GM12878 (cell line): Measurements from ENCODE around the gene TNFAIP8L1. TPM values are rescaled to one million over a fixed set of nuclear protein-coding genes. Genes with fewer than 3 reads are reported as not detected.

Source experiments
- ATAC-seq: fragments of 200-7000 bp; cut with Tn5 transposase; 3 replicates; pipeline ENCODE4 v1.9.1; 2020; ENCODE audit warnings: mild to moderate bottlenecking, moderate library complexity
- Bru-seq: library from RNA; stranded (reverse); fragments of 400-500 nt; gene quantifications from one replicate; lab custom pipeline; 2021; lab: Mats Ljungman, UMichigan
- BruChase-seq, 2 experiments: library from RNA; stranded (reverse); fragments of 400-500 nt; gene quantifications; one replicate each; lab custom pipeline; 2021; lab: Mats Ljungman, UMichigan
- BruUV-seq: library from RNA; stranded (reverse); fragments of 400-500 nt; replicated peaks from 2 replicates; lab custom pipeline; 2021; lab: Mats Ljungman, UMichigan
- CTCF ChIA-PET: fragments of 300-600 bp; sonication (Branson Sonifier 250); formaldehyde crosslinking; extraction: SDS; loops from one replicate; lab custom pipeline; 2021; ENCODE audit warnings: inconsistent platforms; lab: Yijun Ruan, JAX
- POLR2A ChIA-PET: fragments of 350-600 bp; formaldehyde crosslinking; extraction: SDS; loops from one replicate; lab custom pipeline; 2021; ENCODE audit warnings: inconsistent platforms; lab: Charles Lee
- RAD21 ChIA-PET: fragments of 300-600 bp; sonication (Branson Sonifier 250); formaldehyde crosslinking; loops from one replicate; lab custom pipeline; 2023; ENCODE audit warnings: antibody characterized with exemption; ENCODE audit not compliant: unreplicated experiment; lab: Charles Lee
- SMC1A ChIA-PET: fragments of 300-600 bp; sonication (Branson Sonifier 250); formaldehyde crosslinking; loops from one replicate; lab custom pipeline; 2023; ENCODE audit not compliant: unreplicated experiment, uncharacterized antibody; lab: Charles Lee
- DNase-seq: peaks from one replicate; pipeline ENCODE4 v3.0.0-alpha.2; 2011; ENCODE audit warnings: low read depth, low spot score
- FAIRE-seq: peaks from 3 replicates; lab custom pipeline; 2011; peaks lifted over from hg19 to GRCh38; lab: Jason Lieb, UNC
- H2AFZ ChIP-seq: 2 replicates; pipeline ENCODE4 v1.6.0; 2011; ENCODE audit warnings: low read depth, low read length, control low read depth; ENCODE audit not compliant: control insufficient read depth
- H3K27ac ChIP-seq: 2 replicates; pipeline ENCODE4 v1.5.1; 2011; ENCODE audit warnings: control low read depth; ENCODE audit not compliant: control insufficient read depth, insufficient read depth
- H3K27me3 ChIP-seq, 2 experiments: replicated peaks in 1 of 2; 2 replicates each; pipeline versions ENCODE4 v1.6.0 to v1.6.1; 2011; ENCODE audit warnings: low read length in 1 of 2; ENCODE audit not compliant: control insufficient read depth in 2 of 2, insufficient read depth in 2 of 2
- H3K36me3 ChIP-seq, 2 experiments: 2 replicates each; pipeline ENCODE4 v1.5.1; 2011; ENCODE audit warnings: low read length in 1 of 2; ENCODE audit not compliant: control insufficient read depth in 2 of 2, insufficient read depth in 2 of 2
- H3K4me1 ChIP-seq: 2 replicates; pipeline ENCODE4 v1.6.1; 2011; ENCODE audit warnings: mild to moderate bottlenecking, low read length, moderate library complexity, mixed read lengths; ENCODE audit not compliant: control insufficient read depth, insufficient read depth
- H3K4me2 ChIP-seq: 2 replicates; pipeline ENCODE4 v1.6.0; 2011; ENCODE audit warnings: control low read depth; ENCODE audit not compliant: control insufficient read depth, insufficient read depth
- H3K4me3 ChIP-seq: fragments of 200-600 bp; sonication (generic); 2 replicates; pipeline ENCODE4 v1.5.1; 2016
- H3K79me2 ChIP-seq: 2 replicates; pipeline ENCODE4 v1.6.0; 2011; ENCODE audit warnings: low read length; ENCODE audit not compliant: control insufficient read depth, insufficient read depth
- H3K9ac ChIP-seq: 2 replicates; pipeline ENCODE4 v1.8.0; 2011; ENCODE audit warnings: low read length, control low read depth, mixed read lengths; ENCODE audit not compliant: control insufficient read depth, insufficient read depth
- H3K9me3 ChIP-seq: replicated peaks from 3 replicates; pipeline ENCODE4 v1.5.1; 2011; ENCODE audit warnings: mild to moderate bottlenecking, low read length; ENCODE audit not compliant: control insufficient read depth, insufficient read depth
- H4K20me1 ChIP-seq: 2 replicates; pipeline ENCODE4 v1.6.0; 2011; ENCODE audit not compliant: control insufficient read depth, insufficient read depth
- BACH1 ChIP-seq: fragments of 450-650 bp; IDR thresholded peaks from 2 replicates; pipeline ENCODE4 v1.6.1; 2017; ENCODE audit warnings: mild to moderate bottlenecking, borderline replicate concordance
- CBFB ChIP-seq: IDR thresholded peaks from 2 replicates; pipeline ENCODE4 v1.6.1; 2016; ENCODE audit warnings: antibody characterized with exemption, low read depth
- CHD4 ChIP-seq: fragments of 200-600 bp; sonication (generic); IDR thresholded peaks from 2 replicates; pipeline ENCODE4 v1.6.1; 2016; ENCODE audit warnings: mild to moderate bottlenecking
- CREB1 ChIP-seq: IDR thresholded peaks from 2 replicates; pipeline ENCODE4 v1.6.1; 2012; ENCODE audit warnings: low read depth, mild to moderate bottlenecking, inconsistent platforms
- EGR1 ChIP-seq, 2 experiments: IDR thresholded peaks; 1 replicate in 1 of 2; 2 replicates in 1 of 2; pipeline ENCODE4 v1.6.1; 2011 to 2012; ENCODE audit warnings: low read depth in 2 of 2, low read length in 2 of 2, borderline replicate concordance in 1 of 2, mild to moderate bottlenecking in 1 of 2, moderate library complexity in 1 of 2
- IRF4 ChIP-seq: IDR thresholded peaks from 2 replicates; pipeline ENCODE4 v1.6.1; 2011; ENCODE audit warnings: low read depth, low read length
- KDM1A ChIP-seq: fragments of 200-600 bp; sonication (generic); IDR thresholded peaks from 2 replicates; pipeline ENCODE4 v1.6.1; 2016; ENCODE audit warnings: borderline replicate concordance
- NFXL1 ChIP-seq: fragments of 450-650 bp; IDR thresholded peaks from 2 replicates; pipeline ENCODE4 v1.6.1; 2017; ENCODE audit warnings: antibody characterized with exemption, mild to moderate bottlenecking, borderline replicate concordance
- POLR2A ChIP-seq: IDR thresholded peaks from 2 replicates; pipeline ENCODE4 v1.6.1; 2011; ENCODE audit warnings: low read depth, mild to moderate bottlenecking, low read length
- POLR2AphosphoS5 ChIP-seq: IDR thresholded peaks from 2 replicates; pipeline ENCODE4 v1.6.1; 2011; ENCODE audit warnings: mild to moderate bottlenecking, low read length, inconsistent platforms
- RB1 ChIP-seq: fragments of 450-650 bp; formaldehyde crosslinking; IDR thresholded peaks from 2 replicates; pipeline ENCODE4 v1.6.1; 2017; ENCODE audit warnings: mild to moderate bottlenecking, borderline replicate concordance
- RUNX3 ChIP-seq: IDR thresholded peaks from 2 replicates; pipeline ENCODE4 v1.6.1; 2012; ENCODE audit warnings: low read length, inconsistent platforms
- SPI1 ChIP-seq: IDR thresholded peaks from 2 replicates; pipeline ENCODE4 v1.6.1; 2011; ENCODE audit warnings: low read depth, mild to moderate bottlenecking, low read length, moderate library complexity, borderline replicate concordance; ENCODE audit not compliant: insufficient read depth
- ZSCAN29 ChIP-seq: fragments of 450-650 bp; IDR thresholded peaks from 2 replicates; pipeline ENCODE4 v1.6.1; 2017; ENCODE audit warnings: mild to moderate bottlenecking, moderate library complexity
- WGBS: methylation state at CpG from one replicate; pipeline ENCODE4 v1.1.6; 2016; ENCODE audit warnings: low lambda C conversion rate; ENCODE audit not compliant: insufficient replicate concordance, insufficient coverage; ENCODE audit errors: missing lambda C conversion rate; 5-methylcytosine and 5-hydroxymethylcytosine counted together
- in situ Hi-C: fragments of 300-500 bp; cut with MboI; formaldehyde crosslinking; loops from 9 replicates; pipeline ENCODE4 v1.14.3; 2018; ENCODE audit warnings: mixed read lengths
- intact Hi-C: fragments of 100-400 bp; cut with micrococcal nuclease; formaldehyde crosslinking; loops from one replicate; pipeline ENCODE4 v1.14.2; 2022; ENCODE audit not compliant: unreplicated experiment
- long read RNA-seq, 2 experiments: library from polyadenylated mRNA; unstranded; transcript quantifications; one replicate each; pipeline ENCODE4 v2.0.0, GENCODE V29; 2019 to 2020
- polyA minus RNA-seq, 3 experiments: library from RNA; depleted of rRNA, polyadenylated mRNA; stranded (reverse); fragments of >200 nt; gene quantifications; 2 replicates each; pipeline ENCODE4 v1.2.3, GENCODE V29; 2011
- polyA plus RNA-seq, 11 experiments: library from polyadenylated mRNA; depleted of rRNA in 4 of 11; unstranded in 6 of 11; stranded (reverse) in 5 of 11; fragments of >200 nt; fragmentation: Nextera tagmentation in 4 of 11; fragmentation: Illumina TruSeq in 1 of 11; extraction: Ambion mirVana in 4 of 11; extraction: Trizol in 1 of 11; gene quantifications; 1 replicate in 1 of 11; 2 replicates in 10 of 11; pipeline versions ENCODE4 v1.2.1 to v1.2.3, GENCODE V29; 2011 to 2016; ENCODE audit warnings: inconsistent platforms in 2 of 11, missing spikeins in 2 of 11, low read depth in 1 of 11
- total RNA-seq, 4 experiments: library from RNA; depleted of rRNA in 3 of 4; stranded (reverse); fragments of >200 nt in 3 of 4; fragmentation: Illumina TruSeq in 1 of 4; extraction: Trizol in 1 of 4; gene quantifications; 2 replicates each; pipeline versions ENCODE4 v1.2.1 to v1.2.3, GENCODE V29; 2013 to 2021
- TF ChIP-seq, protein P1 (sequence below): fragments of 450-650 bp; IDR thresholded peaks from 2 replicates; pipeline ENCODE4 v1.6.1; 2018; ENCODE audit warnings: mild to moderate bottlenecking, low read depth, moderate library complexity; ENCODE audit not compliant: partially characterized antibody
- TF ChIP-seq, protein P2 (sequence below): IDR thresholded peaks from 2 replicates; pipeline ENCODE4 v1.6.1; 2012; ENCODE audit warnings: low read depth, low read length, improper control_type of control experiment

The TNFAIP8L1 gene
- 17.9 and 19.3 TPM in 2 replicates for total RNA-seq (2013; cell fraction: nucleolus; rRNA removed)
- total RNA-seq (2014; rRNA removed) (5.0 TPM in 2 replicates), total RNA-seq (2014; rRNA removed; fragmentation: Illumina TruSeq; extraction: Trizol) (8.3 and 8.7 TPM in 2 replicates), total RNA-seq (2021) (12.7 and 14.3 TPM in 2 replicates), polyA plus RNA-seq (2011; rRNA removed) (7.6 and 9.0 TPM in 2 replicates), polyA plus RNA-seq (2014; fragmentation: Illumina TruSeq; extraction: Trizol) (4.6 and 8.6 TPM in 2 replicates), polyA plus RNA-seq (2014; fragmentation: Nextera tagmentation; extraction: Ambion mirVana) (1 to 10 TPM in 1 of 2 experiments, under 1 TPM in 1; 0.93 to 2.4 TPM), polyA plus RNA-seq (2014; rRNA removed) (12.4 and 13.1 TPM in 2 replicates), polyA plus RNA-seq (2016; fragmentation: Nextera tagmentation; extraction: Ambion mirVana) (1 to 10 TPM; 8.3 to 9.2 TPM), polyA minus RNA-seq (2011; rRNA and poly(A)+ RNA removed) (6.7 and 13.4 TPM in 2 replicates), Bru-seq, nascent RNA (percentile 60 among the genes with signal in this experiment), BruChase-seq, experiment 1, labeled RNA remaining after a 6-hour chase (percentile 66 among the genes with signal in this experiment), BruChase-seq, experiment 2, labeled RNA remaining after a 2-hour chase (percentile 68 among the genes with signal in this experiment)
- polyA plus RNA-seq (2011; ENCODE audit: low read depth): 4.5 TPM
- polyA plus RNA-seq (2011; cell fraction: cytosol; rRNA removed): 14.0 and 14.6 TPM in 2 replicates
- polyA plus RNA-seq (2011; cell fraction: nucleus; rRNA removed): 4.2 and 6.9 TPM in 2 replicates
- 7.7 and 9.0 TPM in 2 replicates for polyA plus RNA-seq (2012)
- polyA minus RNA-seq (2011; cell fraction: cytosol; rRNA and poly(A)+ RNA removed): 5.9 and 6.3 TPM in 2 replicates
- 4.1 and 6.6 TPM in 2 replicates for polyA minus RNA-seq (2011; cell fraction: nucleus; rRNA and poly(A)+ RNA removed)
- long read RNA-seq, experiment 1, partial matches to known transcripts: 0 of 4 reads
- long read RNA-seq, experiment 1, other reads (novel, unspliced or antisense): 1 of 4 reads
- long read RNA-seq, experiment 2, partial matches to known transcripts: 0 of 2 reads
- long read RNA-seq, experiment 2, other reads (novel, unspliced or antisense): 1 of 2 reads

DNA sequence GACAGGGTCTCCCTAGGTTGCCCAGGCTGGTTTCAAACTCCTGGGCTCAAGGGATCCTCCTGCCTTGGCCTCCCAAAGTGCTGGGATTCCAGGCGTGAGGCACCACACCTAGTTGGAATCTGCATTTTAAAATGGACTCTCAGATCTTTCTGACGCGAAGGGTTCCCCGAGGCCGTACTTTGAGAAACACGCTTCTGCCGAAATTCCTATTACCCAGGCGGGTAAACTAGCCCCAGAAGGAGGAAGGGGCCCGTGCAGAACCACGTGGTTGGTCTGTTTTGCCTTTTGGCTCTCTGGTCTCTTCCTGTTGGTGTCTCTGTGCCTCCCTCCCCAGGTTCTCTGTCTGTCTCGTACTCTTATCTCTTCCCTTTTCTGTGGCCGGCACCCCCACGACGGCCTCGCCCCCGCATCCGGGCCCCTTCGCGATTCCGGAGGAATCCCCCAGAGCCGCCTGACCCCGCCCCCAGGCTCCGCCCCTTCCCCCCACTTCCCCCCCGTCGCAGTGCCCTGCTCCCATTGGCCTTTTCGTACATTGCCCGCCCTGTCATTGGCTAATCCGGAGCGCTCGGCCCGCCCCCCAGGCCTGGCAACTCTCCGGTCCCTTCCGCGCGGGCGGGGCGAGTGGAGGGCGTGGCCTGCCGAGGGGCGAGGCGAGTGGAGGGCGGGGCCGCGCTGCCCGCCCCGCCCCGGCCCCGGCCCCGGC is at the start of gene TNFAIP8L1:
TSS of gene TNFAIP8L1 (plus strand) at position 689 of the 703 bp plus-strand sequence. CDS start 12,354 bp downstream, outside the sequence.
- peak within 1 kb of the TSS; percentile 99 for H3K4me3 ChIP-seq
- ChIA-PET RAD21 (no interaction called here), SMC1A (no interaction called here), POLR2A (no interaction called here), CTCF (interaction anchor here (1.4 to 3.4 kb wide), 3 partner anchors 49 to 115 kb away, joined by 5 to 94 read pairs (median 34); no protein-coding TSS in a partner anchor)
- in situ Hi-C loops (loop anchor here (5.0 kb wide), 1 partner anchor 62 kb away; no protein-coding TSS in a partner anchor), intact Hi-C loops (no loop called here)
- peak within 1 kb of the TSS; percentile 75 for H3K27ac ChIP-seq
- no peaks in the 10 kb centered on the region for H4K20me1 ChIP-seq
- WGBS: 0% methylated on average over 17 of the region's 49 CpGs
- ATAC-seq (peak; percentile 93), DNase-seq (peak; percentile 84), FAIRE-seq (peak; percentile 94)
- no peaks in the 10 kb centered on the region for H3K27me3 ChIP-seq
- no peaks in the 10 kb centered on the region for H3K9me3 ChIP-seq
- H3K36me3 ChIP-seq: no peaks in the 10 kb centered on the region
- H2AFZ ChIP-seq: peak within 1 kb of the TSS; percentile 81
- H3K4me2 ChIP-seq: peak within 1 kb of the TSS; percentile 86
- no TSS peak for BruUV-seq
- H3K4me1 ChIP-seq: peaks cover 14% of the 10 kb centered on the region
- H3K9ac ChIP-seq: peak within 1 kb of the TSS; percentile 74
- peaks cover 19% of the 10 kb centered on the region for H3K79me2 ChIP-seq
- TF ChIP-seq POLR2A (peak; percentile 67; the same call in 1 of the 2 replicates), RUNX3 (peak; percentile 81), IRF4 (0 out of 2 replicates have a peak, but pooled peaks have one; percentile 32), RB1 (no peak), CREB1 (peak; percentile 61; the same call in 1 of the 2 replicates), KDM1A (no peak), SPI1 (peak; percentile 65; the same call in 1 of the 2 replicates), CHD4 (no peak), CBFB (no peak; the same call in 1 of the 2 replicates), ZSCAN29 (no peak), POLR2AphosphoS5 (peak; percentile 59; the same call in 1 of the 2 replicates), NFXL1 (peak; percentile 90; the same call in 1 of the 2 replicates), BACH1 (peak; percentile 18; the same call in 1 of the 2 replicates), EGR1 (IDR thresholded peaks at IDR 0.05; ENCODE audit: borderline replicate concordance in 1 of 2, low read depth in 2 of 2, low read length in 2 of 2) (peak; percentile 34 to 99)
- TF ChIP-seq, protein P1, sequence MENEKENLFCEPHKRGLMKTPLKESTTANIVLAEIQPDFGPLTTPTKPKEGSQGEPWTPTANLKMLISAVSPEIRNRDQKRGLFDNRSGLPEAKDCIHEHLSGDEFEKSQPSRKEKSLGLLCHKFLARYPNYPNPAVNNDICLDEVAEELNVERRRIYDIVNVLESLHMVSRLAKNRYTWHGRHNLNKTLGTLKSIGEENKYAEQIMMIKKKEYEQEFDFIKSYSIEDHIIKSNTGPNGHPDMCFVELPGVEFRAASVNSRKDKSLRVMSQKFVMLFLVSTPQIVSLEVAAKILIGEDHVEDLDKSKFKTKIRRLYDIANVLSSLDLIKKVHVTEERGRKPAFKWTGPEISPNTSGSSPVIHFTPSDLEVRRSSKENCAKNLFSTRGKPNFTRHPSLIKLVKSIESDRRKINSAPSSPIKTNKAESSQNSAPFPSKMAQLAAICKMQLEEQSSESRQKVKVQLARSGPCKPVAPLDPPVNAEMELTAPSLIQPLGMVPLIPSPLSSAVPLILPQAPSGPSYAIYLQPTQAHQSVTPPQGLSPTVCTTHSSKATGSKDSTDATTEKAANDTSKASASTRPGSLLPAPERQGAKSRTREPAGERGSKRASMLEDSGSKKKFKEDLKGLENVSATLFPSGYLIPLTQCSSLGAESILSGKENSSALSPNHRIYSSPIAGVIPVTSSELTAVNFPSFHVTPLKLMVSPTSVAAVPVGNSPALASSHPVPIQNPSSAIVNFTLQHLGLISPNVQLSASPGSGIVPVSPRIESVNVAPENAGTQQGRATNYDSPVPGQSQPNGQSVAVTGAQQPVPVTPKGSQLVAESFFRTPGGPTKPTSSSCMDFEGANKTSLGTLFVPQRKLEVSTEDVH: no peak
- TF ChIP-seq, protein P2, sequence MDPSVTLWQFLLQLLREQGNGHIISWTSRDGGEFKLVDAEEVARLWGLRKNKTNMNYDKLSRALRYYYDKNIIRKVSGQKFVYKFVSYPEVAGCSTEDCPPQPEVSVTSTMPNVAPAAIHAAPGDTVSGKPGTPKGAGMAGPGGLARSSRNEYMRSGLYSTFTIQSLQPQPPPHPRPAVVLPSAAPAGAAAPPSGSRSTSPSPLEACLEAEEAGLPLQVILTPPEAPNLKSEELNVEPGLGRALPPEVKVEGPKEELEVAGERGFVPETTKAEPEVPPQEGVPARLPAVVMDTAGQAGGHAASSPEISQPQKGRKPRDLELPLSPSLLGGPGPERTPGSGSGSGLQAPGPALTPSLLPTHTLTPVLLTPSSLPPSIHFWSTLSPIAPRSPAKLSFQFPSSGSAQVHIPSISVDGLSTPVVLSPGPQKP: peak; percentile 71
